ENCODE data around the gene SLC35G3.
A peak's percentile ranks its signal among the peaks of the same experiment; 100 is the strongest.
"Not testable (repeated sequence)": the region's sequence is repeated elsewhere in the genome, so short reads cannot be mapped to it uniquely, and the experiment has no call there.

The SLC35G3 gene

DNA sequence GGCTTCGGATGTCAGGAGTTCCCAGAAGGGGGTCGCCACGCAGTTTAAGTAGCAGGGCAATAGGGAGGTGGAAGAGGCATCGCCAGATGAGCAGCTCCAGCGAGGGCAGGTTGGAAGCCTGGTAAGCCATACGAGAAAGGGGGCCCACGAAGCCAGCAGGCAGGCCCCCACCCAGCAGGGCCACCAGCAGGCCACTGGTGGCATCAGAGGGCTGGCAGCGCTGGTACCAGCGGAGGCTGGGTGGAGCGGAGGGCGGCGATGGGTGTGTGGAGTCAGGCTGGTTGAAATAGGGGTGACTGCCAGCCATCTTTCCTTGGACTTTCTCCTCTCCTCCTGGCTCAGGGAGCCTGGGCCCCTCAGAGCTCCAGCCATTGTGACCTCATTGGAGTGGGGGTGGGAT, at the start of gene SLC35G3:
Gene SLC35G3 (minus strand): TSS at position 393 of the 400 bp plus-strand sequence. CDS start 86 bp downstream, at position 307.
- not testable (repeated sequence) for DNase-seq (ENCODE audit: low spot score)

DNA sequence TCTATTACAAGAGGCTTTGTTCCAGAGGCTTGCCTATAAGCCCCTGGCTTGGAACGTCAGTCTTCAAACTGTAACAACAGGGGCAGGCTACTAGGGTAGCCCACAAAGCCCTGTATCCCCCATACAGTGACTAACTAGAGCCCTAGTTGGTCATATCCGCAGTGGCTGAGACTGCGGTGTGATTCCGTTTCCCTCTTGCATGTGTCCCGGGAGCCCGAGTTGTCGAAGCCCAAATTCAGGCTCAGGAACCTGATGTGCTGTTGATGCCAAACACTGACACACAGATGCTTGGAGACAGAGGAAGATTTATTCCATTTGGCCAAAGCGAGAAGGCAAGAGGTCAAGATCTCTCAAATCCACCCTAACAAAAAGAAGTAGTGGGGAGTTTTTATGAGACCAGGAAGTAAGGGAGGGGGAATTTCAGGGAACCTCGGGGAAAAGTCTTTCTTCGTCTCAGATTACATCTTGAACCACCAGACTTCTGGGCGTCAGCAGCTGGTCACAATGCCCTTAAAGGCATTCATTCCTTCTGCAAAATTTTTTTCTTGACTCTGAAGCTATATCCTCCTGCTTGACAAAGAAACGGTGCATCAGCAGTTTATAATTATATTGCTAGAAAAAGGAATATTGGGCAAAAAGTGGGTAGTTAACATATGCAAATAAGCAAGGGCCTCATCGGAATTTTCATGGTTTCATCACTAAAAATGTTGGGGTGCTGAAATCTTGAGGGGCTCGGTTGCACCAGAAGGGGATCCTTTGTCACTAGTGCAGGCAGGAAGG, 49.6 kb upstream of the SLC35G3 start:
- peak; percentile 48 for DNase-seq (ENCODE audit: low spot score)

DNA sequence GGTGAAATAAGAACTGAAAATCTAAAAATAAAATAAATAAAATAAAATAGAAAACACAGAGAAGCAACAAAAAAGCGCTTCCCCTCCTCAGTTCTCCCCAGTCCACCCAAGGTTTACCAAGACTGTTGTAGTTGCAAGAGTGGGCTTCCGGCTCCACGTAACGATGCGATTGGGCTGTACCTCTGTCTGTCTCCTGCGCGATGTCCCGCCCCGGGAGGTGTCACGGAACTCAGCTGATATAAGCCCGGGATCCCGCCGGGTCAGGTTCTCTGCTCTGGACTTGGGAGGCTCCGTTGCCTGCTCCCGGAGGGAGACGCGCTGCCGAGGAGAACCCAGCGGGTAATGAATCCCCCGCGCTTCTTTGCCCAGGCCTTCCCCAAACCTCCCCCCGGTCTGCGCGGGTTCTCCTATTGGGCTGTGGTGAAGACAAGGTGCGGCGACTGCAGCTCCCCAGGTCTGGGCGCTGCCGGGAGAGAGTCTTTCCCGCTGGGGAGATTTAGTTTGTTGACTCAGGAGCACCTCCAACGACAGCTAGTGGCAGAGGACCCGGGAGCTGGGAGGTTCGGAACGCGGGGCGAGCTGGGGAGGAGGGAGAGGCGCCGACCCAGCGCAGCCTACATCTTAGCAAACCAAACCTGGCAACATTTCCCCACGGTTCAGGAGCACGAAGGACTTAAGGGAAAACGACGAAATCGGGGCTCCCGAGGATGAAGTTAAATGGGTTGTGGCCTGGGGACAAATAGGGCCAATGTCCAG, 48.8 kb upstream of the SLC35G3 start, which contains the start of gene SLFN5:
Gene SLFN5 (plus strand): TSS at position 268 of the 756 bp plus-strand sequence. CDS start 15,619 bp downstream, outside the sequence.
- DNase-seq (ENCODE audit: low spot score): peak; percentile 97

DNA sequence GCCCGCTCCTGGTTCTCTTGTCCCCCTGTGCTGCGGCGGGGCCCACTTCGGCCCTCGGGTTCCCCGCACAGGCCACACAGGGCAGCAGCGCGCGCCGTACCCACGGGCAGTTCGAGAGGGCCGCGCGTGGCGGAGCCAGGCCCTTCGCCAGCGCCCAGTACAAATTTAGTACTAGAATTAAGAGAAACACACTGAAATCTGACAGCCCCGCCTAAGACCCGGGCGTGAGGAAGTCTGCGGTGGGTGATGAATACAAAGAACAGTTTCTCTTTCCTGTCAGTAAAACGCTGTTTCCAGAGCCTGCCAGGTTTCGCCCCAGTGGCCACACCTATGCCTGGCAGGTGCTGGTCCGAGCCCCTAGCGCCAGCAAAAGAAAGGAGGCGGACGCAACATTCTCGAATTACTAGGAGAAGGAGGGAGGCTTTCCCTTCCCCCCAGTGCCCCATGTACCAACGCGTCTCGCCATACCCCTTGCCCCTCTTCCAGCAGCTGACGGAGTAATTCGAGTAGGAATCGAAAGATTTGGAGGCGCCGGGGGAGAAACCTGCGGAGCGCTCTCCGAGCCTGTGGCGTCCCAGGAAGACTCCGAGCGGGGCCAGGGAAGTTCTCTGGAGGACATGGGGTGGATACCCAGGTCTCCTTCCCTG, 48.1 kb upstream of the SLC35G3 start:
- DNase-seq (ENCODE audit: low spot score): no peak

DNA sequence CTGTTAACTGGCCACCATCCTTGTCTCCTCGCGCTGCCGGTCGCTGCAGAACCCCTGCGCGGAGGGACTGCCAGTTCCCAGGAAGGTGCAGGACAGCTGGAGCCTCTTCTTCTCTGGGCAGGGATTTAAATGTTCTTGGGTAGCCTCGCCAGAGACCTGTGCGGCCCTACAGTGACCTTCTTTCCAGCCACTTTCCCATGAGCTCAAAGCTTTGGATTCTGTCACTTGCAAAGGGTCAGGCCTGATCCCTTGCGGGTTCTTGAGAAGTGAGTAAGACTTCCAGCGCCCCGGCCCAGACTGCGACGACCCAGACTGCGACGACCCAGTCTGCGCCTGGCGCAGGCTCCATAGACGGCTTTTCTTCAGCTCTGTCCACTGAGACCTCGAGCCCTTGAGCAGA, 47.3 kb upstream of the SLC35G3 start:
- DNase-seq (ENCODE audit: low spot score): no peak

DNA sequence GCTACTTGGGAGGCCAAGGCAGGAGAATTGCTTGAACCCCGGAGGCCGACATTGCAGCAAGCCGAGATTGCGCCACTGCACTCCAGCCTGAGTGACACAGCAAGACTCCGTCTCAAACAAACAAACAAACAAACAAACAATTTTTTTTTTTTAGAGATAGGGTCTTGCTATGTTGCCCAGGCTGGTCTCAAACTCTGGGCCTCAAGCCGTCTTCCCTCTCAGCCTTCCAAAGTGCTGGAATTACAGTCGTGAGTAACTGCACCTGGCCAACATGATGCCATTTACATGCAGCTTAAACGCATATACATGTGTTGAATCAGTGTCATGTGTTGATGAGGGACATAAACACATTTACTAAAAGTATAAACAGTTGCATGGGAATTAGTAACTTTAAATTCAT, 46.7 kb upstream of the SLC35G3 start:
- no peak for DNase-seq (ENCODE audit: low spot score)

DNA sequence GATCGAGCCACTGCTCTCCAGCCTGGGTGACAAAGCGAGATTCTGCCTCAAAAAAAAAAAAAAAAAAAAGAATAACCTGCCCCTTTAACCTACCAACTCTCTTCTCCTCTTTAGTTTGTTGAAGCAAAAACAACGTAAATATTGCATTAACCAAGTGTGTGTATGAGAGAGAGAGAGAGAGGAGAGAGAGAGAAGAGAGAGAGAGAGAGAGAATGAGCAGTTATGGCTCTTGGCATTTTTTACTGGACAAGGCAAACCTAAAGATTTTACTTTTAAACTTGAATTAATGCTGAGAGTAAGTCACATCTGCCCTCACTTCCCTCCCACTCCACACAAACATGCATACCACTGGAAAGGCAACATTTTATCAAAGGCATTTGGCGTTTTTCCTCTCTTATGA, 45.6 kb upstream of the SLC35G3 start:
- DNase-seq (ENCODE audit: low spot score): no peak

DNA sequence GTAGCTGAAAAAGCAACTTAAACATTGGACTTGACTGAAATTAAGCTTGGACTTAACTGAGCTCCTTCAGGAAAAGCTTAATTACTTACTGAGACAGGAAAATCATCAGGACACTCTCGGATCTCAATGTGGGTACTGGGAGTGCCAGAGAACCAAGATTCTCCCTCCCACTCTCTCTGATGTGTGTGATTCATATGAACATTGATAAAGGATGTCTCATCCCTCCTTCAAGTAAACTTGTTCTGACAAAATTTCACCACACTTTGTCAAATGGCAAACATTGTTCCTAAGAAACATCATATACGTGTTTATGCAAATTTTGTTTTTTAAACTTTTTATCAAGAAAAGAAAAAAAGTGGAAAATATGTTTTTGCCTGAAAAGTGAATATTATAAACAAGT, 44.6 kb upstream of the SLC35G3 start:
- peak; percentile 68 for DNase-seq (ENCODE audit: low spot score)

DNA sequence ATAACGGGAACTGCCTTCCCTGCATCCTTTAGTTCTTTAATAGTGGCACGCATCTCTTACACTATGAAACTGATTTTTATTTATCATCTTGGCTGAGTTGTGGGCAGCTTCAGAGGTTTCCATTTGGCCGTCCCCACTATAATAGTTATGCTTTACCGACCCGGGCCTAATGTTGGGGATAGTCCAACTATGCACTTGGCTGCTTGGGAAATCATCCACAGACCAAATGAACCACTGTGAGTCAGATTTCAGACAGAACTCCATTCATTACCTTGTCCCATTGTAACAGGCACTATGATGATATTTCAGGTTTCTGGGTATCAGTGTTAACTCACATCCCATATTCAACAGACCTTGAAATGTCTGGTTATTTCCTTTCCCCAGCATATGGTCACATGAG, 42.6 kb upstream of the SLC35G3 start:
- DNase-seq (ENCODE audit: low spot score): no peak

DNA sequence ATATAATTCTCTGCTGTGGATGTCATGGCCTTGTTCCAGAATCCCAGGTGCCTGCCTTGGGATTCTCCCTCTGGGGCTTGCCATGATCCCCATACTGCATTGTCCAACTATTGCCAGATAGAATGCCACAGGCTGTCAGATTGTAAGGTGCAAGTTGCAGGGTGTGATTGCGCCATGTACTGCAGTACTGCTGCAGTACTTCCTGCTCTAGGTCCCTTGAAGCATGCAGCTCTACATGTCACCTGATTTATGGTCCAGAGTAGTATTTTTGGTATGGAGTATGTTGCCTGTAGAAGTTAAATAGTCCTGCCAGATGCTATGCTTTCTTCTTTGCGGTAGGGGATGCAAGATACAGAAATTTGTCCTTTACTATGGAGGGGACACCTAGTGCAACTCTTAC, 41.7 kb upstream of the SLC35G3 start:
- no peak for DNase-seq (ENCODE audit: low spot score)

DNA sequence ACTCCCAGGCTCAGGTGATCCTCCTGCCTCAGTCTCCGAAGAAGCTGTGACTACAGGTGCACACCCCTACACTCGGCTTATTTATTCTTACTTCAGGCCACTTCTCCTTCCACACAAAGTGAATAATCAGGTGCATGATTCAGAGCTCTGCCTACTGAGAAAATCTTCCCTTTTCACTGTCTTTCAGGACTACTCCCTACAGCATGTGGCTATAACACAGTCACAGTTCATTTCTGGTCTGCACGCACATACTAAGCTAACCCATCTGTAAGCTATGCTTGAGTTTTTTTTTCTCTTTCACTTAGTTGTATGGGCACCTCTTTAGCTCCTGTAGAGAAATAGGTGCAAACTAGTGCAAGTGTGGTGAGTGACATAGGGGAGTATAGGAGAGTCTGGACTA, 41.1 kb upstream of the SLC35G3 start:
- no peak for DNase-seq (ENCODE audit: low spot score)

DNA sequence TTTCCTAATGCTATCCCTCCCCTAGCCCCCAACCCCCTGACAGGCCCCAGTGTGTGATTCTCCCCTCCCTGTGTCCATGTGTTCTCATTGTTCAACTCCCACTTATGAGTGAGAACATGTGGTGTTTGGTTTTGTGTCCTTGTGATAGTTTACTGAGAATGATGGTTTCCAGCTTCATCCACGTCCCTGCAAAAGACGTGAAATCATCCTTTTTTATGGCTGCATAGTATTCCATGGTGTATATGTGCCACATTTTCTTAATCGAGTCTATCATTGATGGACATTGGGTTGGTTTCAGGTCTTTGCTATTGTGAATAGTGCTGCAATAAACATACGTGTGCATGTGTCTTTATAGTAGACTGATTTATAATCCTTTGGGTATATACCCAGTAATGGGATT, 40.1 kb upstream of the SLC35G3 start:
- DNase-seq (ENCODE audit: low spot score): not testable (repeated sequence)

DNA sequence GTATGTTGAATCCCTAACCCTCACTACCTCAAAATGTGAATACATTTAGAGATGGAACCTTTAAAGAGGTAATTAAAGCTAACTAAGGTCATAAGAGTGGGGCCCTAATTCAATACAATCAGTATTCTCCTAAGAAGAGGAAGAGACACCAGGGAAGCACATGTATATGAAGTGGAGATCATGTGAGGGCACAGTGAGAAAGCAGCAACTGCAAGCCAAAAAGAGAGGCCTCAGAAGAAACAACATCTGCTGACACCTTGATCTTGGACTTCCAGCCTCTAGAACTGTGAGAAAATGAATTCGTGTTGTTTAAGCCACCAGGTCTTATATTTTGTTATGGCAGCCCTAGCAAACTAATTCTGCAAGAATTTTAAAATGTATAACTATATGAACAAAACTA, 35.4 kb upstream of the SLC35G3 start:
- DNase-seq (ENCODE audit: low spot score): no peak

DNA sequence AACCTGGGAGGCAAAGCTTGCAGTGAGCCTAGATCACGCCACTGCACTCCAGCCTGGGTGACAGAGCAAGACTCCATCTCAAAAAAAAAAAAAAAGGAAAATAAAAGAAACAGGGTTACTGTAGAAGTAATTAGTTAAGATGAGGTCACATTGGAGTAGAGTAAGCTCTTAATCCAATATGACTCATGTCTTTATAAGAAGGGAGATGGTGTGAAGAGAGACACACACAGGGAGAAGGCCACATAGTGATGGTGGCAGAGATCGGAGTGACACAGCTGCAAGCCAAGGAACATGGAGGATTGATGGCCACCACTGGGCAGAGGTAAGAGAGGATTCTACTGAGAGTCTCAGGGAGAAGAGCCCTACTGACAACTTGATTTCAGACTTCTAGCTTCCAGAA, 33.4 kb upstream of the SLC35G3 start:
- DNase-seq (ENCODE audit: low spot score): no peak

DNA sequence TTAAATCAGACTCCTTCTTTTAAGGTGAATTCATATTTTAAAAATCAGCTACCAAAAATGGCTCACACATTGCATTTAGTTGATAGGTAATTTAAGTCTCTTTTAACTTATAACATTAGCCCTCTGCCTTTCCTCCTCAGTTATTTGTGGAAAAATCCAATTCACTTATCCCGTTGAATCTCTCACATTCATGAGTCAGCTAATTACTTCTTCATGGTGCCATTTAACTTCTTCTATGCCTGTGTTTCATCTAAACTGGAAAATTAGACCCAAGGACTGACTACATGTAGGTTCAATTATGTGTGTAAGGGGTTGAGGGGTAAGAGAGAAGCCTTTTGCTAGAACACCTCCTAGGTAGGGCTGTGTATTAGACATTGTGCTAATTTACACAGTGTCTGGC, 30.2 kb upstream of the SLC35G3 start:
- no peak for DNase-seq (ENCODE audit: low spot score)

DNA sequence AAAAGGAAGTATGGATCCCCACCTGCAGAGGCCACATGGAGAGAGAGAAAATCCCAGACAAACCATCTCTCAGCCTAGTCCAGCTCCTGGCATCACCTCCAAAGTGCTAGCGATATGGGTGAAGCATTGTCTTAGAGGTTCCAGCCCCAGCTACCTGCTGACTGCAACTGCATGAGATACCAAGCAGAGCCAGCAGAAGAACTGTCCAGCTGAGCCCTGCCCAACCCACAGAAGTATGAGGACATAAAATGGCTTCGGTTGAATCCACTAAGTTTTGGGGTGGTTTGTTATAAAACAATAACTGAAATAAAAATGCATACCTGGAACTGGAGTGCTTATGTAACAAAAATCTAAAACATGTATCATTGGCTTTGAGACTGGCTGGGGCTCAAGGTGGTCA, 28.3 kb upstream of the SLC35G3 start:
- no peak for DNase-seq (ENCODE audit: low spot score)

DNA sequence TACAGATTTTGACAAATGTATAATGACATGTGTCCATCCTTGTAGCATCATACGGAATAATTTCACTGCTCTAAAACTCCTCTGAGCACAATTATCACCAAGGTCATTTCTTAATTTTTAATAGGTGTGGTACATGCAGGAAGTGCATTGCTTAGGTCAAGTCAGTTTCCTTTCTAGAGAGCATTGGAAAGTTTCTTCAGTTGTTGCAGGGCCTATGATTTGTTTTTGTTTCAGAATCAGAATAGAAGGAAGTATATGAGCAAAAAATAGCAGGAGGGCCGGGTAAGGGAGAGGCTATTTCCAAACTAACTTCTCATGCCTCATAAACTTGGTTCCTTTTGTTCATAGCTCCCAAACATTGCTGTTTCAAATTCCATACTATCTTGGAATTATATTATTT, 24.7 kb upstream of the SLC35G3 start:
- DNase-seq (ENCODE audit: low spot score): no peak

DNA sequence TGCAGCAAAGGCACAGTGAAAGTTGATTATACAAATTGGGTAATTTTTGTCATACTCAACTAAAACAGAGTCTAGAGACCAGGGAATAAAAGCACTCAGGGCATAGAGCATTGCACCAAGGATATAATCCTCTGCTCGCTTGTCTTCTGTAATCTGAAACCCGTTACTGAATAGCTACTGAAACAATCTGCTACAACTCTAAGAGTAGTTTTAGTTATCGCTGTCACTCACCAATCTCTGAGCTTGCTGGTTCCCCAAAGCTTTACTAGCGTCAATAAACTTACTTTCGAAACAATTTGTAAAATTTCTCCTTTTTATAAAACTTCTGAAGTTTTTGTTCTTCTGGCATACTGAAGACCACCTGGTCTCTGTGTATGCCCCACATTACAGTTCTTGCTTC, 22.9 kb upstream of the SLC35G3 start:
- DNase-seq (ENCODE audit: low spot score): no peak

DNA sequence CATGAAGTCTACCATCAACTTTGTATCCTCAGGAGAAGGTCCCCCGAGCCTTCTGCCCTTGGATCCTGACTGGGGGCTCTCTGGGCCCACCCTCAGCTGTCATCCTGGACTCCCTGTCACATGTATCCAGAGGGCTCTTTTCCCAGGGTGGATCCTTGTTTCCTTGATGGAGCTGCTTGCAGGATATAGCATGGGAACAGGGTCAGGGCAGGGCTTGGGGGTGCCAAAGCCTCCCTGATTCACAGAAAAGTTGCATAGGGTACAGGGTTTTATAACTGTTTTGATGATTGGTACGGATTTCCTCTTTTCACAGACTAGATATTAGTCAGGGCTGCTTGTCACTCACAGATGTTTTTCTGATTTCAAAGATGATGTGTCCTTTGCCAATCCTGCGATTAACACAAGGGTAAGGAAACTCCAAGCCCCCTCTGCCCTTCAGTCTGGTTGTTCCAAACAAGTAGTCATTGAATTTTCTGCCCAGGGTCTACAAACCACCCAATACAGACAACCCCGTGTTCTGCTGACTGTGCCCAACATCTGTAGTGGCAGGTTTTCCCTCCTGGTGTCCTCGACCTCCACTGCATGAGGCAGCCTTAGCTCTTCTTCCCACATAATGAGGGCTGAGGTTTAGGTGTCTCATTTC, 20.6 kb upstream of the SLC35G3 start:
- no peak for DNase-seq (ENCODE audit: low spot score)

DNA sequence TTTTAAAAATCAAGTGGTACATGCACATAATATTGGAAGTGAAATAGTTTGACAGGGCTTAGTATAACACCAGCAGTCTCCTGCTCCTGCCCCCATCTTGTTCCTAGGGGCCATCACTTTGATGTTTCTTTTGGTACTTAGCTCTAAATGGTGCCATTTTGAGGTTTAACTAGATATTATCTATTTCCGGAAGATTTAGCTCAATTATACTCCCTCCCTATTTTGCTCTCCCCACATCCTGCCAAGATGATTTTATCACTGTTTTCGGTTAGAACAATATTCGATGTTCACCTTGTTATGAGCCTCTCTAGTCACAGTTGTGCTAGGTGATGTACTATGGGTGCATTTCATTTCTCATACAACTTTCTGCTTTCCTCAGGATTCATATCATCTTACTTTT, 20.0 kb upstream of the SLC35G3 start:
- no peak for DNase-seq (ENCODE audit: low spot score)

DNA sequence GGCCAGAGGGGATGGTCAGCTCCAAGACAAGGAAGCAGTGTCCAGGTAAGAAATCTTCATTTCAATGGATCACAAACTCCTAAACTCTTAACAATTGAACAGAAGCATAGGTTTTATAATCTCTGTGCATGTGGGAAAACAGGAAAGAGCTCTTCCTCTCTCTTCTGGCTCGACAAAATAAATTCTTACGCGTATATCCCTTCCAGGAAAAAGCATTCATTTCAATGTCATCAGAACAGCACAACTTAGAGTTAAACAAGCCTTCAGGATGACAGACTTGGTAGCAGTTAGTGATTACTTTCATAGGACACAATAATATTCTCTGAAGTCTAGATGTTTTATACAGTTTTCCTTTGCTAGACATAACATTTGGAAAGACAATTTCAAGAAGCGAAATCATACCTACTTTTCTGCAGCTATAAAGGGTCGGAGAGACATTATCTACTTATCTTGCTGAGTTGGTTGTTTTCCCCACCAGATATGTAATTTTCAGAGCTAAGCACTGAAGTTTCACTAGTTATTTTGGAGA, 19.3 kb upstream of the SLC35G3 start:
- DNase-seq (ENCODE audit: low spot score): no peak

DNA sequence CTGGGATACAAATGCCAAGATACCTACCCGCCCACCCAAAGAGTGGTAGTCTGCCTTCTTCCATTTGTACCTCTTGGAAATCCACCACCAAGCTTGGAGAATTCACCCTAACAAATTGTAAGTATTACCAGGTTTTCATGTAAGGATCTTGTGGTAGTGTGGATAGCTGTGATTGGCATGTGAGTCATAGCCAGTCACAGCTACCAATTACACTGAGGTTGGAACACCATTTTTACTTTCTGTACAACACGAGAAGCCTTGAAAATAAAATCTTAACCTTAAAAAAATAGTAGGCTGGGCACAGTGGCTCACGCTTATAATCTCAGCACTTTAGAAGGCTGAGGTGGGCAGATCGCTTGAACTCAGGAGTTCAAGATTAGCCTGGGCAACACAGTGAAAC, 18.5 kb upstream of the SLC35G3 start:
- DNase-seq (ENCODE audit: low spot score): no peak
